Limb (tissue), 2 donors: ENCODE measurements around the gene KAZN.

Experiments
- DNase-seq, 2 donors: peaks; one replicate each; pipeline ENCODE4 v3.0.0-alpha.2; 2016; ENCODE audit errors: extremely low spot score in 2 of 2

KAZN gene

DNA sequence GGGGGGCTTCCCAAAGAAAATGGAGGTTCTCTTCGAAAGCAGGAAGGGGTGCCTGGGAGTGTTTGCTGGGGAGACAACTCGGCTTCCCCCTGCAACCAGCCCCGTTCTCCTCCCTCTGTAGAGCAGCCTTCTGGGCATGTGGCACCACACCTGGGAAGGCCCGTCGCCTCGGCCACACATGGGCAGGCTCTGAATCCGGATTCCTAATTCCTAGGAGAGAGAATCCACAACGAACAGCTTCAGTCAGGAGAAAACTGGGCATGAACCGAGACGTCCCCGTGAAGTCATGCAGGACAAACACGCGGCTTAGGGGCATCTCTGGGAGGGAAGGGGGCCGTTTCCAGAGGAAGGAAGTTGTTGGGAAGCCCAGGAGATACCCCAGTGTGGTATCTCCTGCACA lies 224.5 kb downstream of the KAZN start:
- no peak for DNase-seq

DNA sequence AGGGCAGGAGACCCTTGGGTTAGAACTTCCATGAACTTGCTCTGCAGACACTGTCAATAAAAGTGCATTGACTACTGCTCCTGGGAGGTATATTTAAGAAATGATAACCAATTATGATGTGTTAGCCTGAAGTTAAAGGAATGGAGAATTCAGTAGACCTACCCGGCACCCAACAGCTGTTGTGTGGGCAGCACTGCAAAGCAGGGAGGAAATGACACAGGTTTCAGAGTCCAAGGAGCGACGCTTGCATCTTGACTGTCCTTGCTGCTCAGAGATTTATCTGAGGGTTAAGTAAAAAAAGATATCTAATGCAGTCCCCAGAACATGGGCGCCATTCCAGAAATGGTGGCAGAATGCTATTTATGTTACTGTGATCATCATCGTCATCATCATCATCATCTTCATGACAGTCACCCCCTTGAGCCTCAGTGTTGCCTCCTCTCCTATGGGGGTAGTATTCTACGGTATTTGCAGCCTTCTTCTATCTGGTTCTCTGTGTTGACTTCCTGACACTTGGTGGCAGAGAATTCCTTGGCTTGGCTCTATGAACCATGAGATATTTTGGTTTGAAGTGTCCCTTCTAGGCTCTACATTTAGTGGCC lies 225.9 kb downstream of the KAZN start:
- DNase-seq: no peak

DNA sequence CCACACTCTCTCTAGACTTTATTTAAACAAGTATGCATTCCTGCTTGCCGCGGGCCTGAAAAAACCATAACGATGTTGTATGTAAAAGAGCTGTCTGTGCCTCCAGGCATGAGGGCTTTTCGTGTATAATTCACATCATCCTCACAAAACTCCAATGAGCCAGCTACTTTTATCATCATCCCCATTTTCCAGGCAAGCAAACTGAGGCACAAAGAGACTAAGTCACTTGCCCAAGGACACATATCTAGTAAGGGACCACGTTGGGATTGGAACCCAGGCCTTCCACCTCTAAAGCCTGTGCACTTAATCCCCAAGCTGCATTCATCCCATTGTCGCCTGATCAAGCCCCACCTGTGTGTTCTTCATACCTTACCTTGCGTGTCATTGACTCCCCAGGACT lies 226.9 kb downstream of the KAZN start:
- no peak for DNase-seq

- peak in 1 of 2 donors; percentile 54 for DNase-seq
Observed at GRCh38 chr1:14826172-14826636, 227.7 kb downstream of the KAZN start.

DNA sequence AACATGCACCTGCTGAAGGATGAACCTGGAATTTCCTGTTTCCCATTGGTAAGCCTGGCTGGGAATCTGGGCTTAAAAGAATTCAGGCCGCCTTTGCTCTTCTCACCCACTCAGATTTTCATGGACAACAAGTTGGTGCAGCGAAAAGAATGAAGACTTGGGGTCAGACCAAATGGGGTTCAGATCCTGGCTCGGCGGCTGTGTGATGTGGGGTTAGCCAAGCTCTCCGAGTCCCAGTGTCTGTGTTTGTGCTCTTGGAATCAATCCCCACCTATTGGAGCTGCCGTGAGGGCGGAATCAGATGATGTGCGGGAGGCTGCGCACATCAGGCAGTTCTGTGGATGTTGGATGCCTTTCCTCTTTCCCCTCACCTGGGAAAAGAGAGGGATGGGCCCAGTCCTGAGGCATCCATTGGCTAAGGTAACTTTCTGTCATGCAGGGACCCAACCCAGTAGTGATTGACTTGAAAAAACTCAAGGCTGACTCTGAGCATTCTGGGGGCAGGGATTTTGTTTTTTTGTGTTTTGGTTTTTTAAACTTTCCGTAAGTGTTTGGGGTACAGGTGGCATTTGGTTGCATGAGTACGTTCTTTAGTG lies 228.3 kb downstream of the KAZN start:
- no peak for DNase-seq

DNA sequence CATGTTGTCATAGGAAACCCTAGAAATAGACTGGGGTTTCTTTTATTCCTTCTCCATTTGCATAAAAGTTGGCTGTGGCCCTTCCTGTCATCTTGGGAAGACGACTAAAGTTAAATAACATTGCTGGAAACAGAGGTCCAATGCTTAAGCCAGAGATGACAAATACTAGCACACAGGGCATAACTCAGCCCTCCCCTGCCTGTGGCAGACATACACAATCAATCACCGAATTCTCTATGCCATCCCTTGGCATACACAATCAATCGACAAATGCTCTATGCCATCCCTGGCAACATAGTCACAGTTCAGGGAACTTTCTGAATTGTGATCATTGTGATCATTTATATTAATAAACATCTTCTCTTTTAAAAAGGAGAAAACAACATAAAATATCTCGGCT lies 229.4 kb downstream of the KAZN start:
- no peak for DNase-seq

DNA sequence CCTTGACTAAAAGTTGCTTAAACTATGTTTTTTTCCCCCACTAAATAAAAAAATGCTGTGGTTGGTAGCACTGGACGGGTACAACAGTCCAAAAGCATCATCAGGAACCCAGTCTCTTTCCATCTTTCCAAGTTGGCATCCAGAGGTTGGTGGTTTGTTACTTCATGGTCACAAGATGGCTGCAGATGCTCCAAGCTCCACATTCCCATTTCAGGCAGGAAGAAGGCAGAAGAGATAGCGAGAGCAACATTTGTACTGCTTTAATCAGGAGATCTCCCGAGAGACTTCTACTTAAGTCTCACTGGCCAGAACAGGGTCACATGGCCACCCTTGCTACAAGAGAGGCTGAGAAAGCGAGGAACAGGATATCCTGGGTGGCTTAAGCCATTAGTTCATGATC lies 230.2 kb downstream of the KAZN start:
- DNase-seq: no peak

- DNase-seq: no peak
Observed at GRCh38 chr1:14835725-14836124, 237.2 kb downstream of the KAZN start.

DNA sequence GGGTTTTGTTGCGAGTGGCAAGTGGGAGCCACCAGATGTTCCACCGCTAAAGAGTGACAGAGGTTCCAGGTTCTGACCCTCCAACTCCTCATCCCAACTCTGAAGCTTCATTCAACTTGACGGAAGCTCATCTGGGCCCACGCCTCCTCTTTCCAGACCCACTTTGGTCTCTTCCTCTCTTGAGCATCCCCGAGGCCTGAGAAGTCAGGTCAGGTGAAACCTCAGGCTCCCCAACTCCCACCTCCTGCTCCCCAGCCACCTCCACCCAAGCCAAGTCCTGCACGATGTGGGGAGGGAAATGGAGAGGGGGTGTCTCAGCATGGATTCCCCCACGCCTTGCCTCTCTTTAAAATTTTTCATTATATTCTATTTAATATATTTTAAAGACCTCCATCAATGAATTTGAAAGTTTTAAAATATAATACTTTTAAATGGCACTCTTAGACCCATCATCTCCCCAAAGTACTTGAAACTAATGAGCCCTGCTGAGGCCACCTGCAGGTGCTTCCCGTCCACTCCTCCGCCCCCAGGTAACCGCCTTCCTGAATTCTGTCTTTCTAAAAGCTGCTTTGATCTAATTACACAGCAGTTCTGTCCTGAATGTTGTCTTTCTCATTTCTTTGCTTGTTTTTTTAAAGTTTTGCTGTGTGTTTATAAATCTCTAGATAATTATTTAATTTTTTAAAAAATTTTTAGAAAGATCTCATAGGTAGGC lies 238.1 kb downstream of the KAZN start:
- no peak for DNase-seq

- DNase-seq: no peak
Observed at GRCh38 chr1:14840374-14840773, 241.9 kb downstream of the KAZN start.

DNA sequence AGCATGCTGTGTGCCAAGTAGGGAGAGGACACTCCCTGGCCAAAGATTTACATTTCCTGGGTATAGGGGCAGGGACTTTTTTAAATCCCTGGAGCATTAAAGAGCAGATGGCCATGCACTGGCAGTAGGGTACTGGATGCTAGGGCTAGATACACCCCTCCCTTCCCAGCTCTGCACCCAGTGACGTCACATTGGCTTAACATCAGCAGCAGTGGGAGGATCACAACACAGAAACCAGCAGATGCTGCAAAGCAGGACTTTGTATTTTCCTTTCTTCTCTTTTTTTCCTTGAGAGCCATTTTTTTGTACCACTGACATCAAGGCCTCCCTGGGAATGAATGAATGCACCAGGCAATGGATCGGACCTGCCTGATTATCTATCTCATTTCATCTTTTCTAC lies 243.0 kb downstream of the KAZN start:
- no peak for DNase-seq

- DNase-seq: no peak
Observed at GRCh38 chr1:14841951-14842350, 243.5 kb downstream of the KAZN start.

GRCh38 chr1:14842361-14842760 lies 243.9 kb downstream of the KAZN start:
- DNase-seq: no peak

- no peak for DNase-seq
Observed at GRCh38 chr1:14842891-14843290, 244.4 kb downstream of the KAZN start.

- no peak for DNase-seq
Observed at GRCh38 chr1:14843525-14843924, 245.0 kb downstream of the KAZN start.

DNA sequence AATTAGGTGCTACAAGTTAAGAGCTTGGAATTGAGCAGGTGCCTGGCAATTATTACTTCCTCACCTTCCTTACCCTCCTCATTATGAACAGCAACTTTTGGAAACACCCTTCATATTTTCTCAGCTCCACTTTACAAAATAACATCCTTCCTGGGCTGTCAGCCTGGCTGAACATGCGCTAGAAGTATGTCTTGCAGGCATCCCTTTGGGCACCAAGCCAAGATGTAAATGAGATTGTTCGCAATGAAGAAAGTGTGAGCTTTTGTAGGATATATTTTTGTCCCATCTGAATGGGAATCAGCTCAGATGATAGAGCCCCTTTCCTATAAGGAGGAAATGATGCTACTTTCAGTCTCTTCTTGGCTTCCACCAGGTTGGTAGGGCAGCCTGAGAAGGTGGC lies 245.9 kb downstream of the KAZN start:
- no peak for DNase-seq

DNA sequence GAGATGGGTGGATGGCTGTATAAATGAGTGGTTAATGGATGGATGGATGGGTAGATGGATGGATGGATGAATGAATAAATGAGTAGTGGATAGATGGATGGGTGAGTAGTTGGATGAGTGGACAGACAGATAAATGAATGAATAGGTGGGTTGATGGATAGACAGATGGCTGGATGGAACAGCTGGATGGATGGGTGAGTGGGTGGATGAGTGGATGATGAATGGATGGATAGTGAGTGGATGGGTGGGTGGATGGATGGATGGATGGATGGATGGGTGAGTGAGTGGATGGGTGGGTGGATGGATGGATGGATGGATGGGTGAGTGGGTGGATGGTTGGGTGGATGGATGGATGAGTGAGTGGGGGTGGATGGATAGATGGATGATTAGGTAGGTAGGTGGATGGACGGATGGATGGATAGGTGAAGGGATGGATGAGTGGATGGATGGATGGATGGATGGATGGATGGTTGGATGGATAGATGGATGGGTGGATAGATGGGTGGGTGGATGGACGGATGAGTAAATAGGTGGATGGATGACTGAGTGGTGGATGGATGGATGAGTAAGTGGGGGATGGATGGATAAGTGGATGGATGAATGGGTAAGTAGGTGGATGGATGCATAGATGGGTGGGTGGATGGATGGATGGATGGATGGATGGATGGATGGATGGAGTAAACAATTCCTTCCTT lies 246.6 kb downstream of the KAZN start:
- no peak for DNase-seq

DNA sequence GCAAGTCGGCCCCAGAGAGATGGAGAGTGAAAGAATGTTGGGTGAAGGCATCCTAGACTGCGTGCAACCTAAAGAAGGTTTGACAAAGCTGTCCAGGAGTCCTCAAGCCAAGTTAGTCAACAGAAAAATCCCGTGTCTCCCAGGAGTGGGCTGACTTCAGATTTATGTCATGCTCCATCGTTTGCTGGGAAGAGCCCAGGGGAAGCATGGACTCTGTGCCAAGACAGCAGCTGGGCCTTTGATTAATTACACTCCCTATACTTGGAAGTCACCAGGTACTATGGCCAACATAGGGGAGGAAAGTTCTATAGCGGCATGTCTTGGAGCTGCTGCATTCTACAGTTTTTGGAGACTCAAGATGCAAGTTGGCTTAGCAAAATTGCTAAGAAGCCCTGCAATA lies 247.4 kb downstream of the KAZN start:
- DNase-seq: no peak

GRCh38 chr1:14846688-14847087 lies 248.2 kb downstream of the KAZN start:
- no peak for DNase-seq

DNA sequence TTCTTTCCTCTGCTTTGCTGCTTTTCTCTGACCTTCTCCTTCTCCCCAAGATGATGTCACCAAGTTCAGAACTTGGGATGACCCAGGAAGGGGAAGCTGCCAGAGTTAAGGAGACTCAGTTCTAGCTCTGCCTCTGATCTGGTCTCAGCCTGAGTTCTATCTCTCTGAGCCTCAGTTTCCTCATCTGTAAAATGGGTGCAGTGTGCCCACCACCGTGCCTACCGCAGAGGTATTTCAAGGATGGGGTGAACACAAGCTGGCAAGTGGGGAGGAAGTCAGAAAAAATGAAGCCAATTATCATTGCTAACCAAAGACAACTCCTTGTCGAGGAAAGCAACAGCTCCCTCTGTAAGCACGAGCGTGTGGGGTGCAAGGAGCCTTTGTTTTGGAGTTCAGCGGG lies 249.7 kb downstream of the KAZN start:
- DNase-seq: no peak

- no peak for DNase-seq
Observed at GRCh38 chr1:14848625-14849024, 250.1 kb downstream of the KAZN start.

GRCh38 chr1:14849038-14849437 lies 250.6 kb downstream of the KAZN start:
- DNase-seq: no peak
